22Rv1 (cell line): ENCODE results near the gene SELENOF.

Experiments used
- H3K27ac ChIP-seq: fragments of 450-650 bp; 2 replicates; pipeline ENCODE4 v1.5.1; 2017
- ZFX ChIP-seq: fragments of 450-650 bp; IDR thresholded peaks from 2 replicates; pipeline ENCODE4 v1.6.1; 2017; ENCODE audit warnings: antibody characterized with exemption, borderline replicate concordance
- TF ChIP-seq, protein P1 (sequence below): fragments of 450-650 bp; IDR thresholded peaks from 2 replicates; pipeline ENCODE4 v1.5.1; 2017; ENCODE audit warnings: mild to moderate bottlenecking

SELENOF gene

DNA sequence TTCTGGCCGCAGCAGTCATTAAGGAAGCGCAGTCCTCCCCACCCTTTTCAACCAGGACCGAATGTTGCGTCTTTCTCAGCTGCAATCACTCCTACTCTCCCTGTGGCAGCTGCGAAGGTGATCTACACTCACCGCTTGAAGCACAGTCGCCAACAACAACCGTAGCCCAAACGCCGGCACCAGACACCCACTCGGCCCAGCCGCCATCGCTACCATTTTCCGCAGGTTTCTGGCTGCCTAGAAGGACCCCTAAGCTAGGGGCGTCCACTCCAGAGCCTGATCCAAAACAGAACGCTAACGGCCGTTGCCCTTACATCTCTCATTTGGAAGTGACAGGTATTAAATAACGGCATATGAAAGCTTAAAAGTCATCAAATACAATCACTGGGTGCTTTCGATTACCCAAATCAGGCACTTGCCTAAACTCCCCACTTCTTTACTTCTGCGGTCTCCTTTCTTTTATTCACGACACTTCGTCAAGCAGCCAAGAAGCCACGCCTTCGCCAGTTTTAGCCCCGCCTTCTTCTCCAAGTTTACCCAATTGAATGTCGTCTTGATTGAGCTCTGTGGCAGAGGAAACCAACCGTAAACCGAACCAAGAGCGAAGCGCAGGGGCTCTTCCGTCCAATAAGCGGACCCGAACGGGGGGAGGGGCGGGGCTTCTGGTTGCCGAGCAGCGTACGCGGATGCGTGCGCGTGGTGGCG lies at the start of gene SELENOF:
SELENOF (minus strand) TSS at position 231 of the 705 bp plus-strand sequence; CDS start at position 216, 15 bp downstream.
- TF ChIP-seq ZFX: no peak
- TF ChIP-seq, protein P1, sequence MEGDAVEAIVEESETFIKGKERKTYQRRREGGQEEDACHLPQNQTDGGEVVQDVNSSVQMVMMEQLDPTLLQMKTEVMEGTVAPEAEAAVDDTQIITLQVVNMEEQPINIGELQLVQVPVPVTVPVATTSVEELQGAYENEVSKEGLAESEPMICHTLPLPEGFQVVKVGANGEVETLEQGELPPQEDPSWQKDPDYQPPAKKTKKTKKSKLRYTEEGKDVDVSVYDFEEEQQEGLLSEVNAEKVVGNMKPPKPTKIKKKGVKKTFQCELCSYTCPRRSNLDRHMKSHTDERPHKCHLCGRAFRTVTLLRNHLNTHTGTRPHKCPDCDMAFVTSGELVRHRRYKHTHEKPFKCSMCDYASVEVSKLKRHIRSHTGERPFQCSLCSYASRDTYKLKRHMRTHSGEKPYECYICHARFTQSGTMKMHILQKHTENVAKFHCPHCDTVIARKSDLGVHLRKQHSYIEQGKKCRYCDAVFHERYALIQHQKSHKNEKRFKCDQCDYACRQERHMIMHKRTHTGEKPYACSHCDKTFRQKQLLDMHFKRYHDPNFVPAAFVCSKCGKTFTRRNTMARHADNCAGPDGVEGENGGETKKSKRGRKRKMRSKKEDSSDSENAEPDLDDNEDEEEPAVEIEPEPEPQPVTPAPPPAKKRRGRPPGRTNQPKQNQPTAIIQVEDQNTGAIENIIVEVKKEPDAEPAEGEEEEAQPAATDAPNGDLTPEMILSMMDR: no peak
- H3K27ac ChIP-seq: peak within 1 kb of the TSS; percentile 82

DNA sequence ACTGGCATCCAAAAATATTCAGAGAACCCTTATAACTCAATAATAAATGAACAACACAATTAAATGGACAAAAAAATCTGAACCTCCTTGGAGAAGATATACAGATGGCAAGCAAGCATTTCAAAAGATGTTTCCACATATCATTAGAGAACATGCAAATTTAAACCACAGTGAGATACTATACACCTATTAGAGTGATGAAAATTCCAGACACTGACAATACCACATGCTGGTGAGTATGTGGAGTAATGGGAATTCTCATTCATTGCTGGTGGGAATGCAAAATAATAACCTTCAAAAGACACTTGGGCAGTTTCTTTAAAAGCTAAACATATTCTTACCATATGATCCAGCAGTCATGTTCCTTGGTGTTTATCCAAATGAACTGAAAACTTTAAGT lies 46.6 kb upstream of the SELENOF start:
- H3K27ac ChIP-seq: no peak overlapping the region
- no peak for TF ChIP-seq ZFX
- TF ChIP-seq, protein P1: no peak

DNA sequence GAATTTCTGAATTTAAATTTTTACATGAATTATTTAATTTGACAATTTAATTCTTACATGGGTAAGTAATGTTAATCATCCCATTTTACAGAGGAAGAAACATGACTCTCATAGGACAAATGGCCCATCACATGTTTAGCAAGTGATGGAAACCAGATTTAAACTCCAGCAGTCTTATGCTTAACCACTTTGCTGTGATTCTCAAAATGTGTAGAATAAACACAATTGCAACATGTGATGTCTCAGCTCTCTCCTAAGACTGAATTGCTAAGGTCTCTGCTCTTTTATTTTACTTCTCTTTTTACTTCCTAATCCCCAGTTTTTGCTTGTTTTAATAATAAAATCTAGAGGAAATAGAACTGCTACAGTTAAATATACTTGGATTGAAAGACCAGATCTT lies 43.3 kb upstream of the SELENOF start:
- TF ChIP-seq, protein P1: no peak
- no peak for TF ChIP-seq ZFX
- no peak overlapping the region for H3K27ac ChIP-seq

DNA sequence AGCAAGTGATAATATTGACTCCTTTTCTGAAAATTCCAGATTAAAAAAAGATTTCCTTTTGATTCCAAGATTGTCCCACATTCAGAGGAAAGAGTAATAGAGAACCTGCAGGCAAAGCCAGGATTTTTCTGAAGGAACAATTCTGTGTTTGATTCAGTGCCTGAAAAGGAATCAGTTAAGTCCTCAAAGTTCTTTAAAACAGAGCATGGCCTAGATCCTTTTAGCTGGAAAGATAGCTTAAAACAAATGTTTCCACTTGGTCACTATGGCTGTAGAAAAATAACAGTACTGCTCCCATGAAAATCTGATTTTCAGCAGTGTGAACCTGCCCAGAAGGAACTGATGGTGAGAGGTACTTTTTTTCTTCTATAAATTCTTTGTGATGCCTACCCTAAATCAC lies 42.3 kb upstream of the SELENOF start:
- TF ChIP-seq, protein P1: no peak
- no peak for TF ChIP-seq ZFX
- no peak overlapping the region for H3K27ac ChIP-seq

DNA sequence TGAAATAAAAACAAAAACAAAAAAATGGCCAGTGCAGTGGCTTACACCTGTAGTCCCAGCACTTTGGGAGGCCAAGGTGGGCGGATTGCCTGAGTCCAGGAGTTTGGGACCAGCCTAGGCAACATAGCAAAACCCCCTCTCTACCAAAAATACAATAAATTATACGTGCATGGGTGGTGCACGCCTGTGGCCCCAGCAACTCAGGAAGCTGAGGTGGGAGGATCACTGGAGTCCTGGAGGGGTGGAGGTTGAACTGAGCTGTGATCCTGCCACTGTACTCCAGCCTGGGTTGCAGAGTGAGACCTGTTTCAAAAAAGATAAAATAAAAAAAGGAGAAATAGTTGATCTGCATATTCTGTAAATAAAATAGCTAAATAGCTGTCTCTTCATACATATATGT lies 41.8 kb upstream of the SELENOF start:
- H3K27ac ChIP-seq: no peak overlapping the region
- no peak for TF ChIP-seq ZFX
- TF ChIP-seq, protein P1: no peak

DNA sequence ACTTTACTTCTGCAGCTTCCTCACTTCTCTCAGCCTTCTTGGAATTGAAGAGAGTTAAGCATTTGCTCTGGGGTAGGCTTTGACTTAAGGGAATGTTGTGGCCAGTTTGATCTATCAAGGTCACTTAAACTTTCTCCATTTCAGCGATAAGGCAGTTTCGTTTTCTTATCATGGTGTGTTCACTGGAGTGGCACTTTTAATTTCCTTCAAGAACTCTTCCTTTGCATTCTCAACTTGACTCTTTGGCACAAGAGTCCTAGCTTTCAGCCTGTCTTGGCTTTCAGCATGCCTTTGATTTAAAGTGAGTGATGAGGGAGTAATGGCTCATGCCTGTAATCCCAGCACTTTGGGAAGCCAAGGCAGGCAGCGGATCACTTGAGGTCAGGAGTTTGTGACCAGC lies 39.2 kb upstream of the SELENOF start:
- no peak overlapping the region for H3K27ac ChIP-seq
- no peak for TF ChIP-seq ZFX
- TF ChIP-seq, protein P1: no peak

DNA sequence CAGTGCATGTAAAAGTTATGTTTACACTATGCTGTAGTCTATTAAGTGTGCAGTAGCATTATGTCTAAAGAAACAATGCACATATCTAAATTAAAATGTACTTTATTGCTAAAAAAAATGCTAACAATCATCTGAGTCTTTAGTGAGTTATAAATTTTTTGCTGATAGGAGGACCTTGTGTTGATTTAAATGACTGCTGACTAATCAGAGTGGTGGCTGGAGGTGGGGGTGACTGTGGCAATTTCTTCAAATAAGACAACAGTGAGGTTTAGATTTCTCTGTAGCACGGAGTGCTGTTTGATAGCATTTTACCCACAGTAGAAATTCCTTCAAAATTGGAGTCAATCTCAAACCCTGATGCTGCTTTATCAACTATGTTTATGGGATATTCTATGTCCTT lies 37.5 kb upstream of the SELENOF start:
- TF ChIP-seq ZFX: no peak
- TF ChIP-seq, protein P1: no peak
- no peak overlapping the region for H3K27ac ChIP-seq
